ENCODE data around the gene KRT7.

Gene KRT7

GRCh38 chr12:52243856-52244614 is 11.0 kb downstream of the KRT7 start:
- TF ChIP-seq CTCF (IDR thresholded peaks at IDR 0.05; ENCODE audit: low read depth, low read length), result no peak
- DNase-seq (ENCODE audit: low read depth, low spot score), result peak; percentile 90
- in situ Hi-C loops (cut with HindIII; ENCODE audit: low sequenced_read_pairs), result no loop called here
- no peak overlapping the region for H3K4me3 ChIP-seq (ENCODE audit: low read depth, low read length)

GRCh38 chr12:52244615-52244994 is 11.6 kb downstream of the KRT7 start:
- DNase-seq (ENCODE audit: low read depth, low spot score), result no peak
- no peak for TF ChIP-seq CTCF (IDR thresholded peaks at IDR 0.05; ENCODE audit: low read depth, low read length)
- no peak overlapping the region for H3K4me3 ChIP-seq (ENCODE audit: low read depth, low read length)
- in situ Hi-C loops (cut with HindIII; ENCODE audit: low sequenced_read_pairs), result no loop called here

GRCh38 chr12:52245259-52245961 is 12.4 kb downstream of the KRT7 start:
- no peak for DNase-seq (ENCODE audit: low read depth, low spot score)
- no peak overlapping the region for H3K4me3 ChIP-seq (ENCODE audit: low read depth, low read length)
- in situ Hi-C loops (cut with HindIII; ENCODE audit: low sequenced_read_pairs), result no loop called here
- no peak for TF ChIP-seq CTCF (IDR thresholded peaks at IDR 0.05; ENCODE audit: low read depth, low read length)

- in situ Hi-C loops (cut with HindIII; ENCODE audit: low sequenced_read_pairs), result no loop called here
- H3K4me3 ChIP-seq (ENCODE audit: low read depth, low read length), result no peak overlapping the region
- DNase-seq (ENCODE audit: low read depth, low spot score), result no peak
- TF ChIP-seq CTCF (IDR thresholded peaks at IDR 0.05; ENCODE audit: low read depth, low read length), result no peak
Measured at GRCh38 chr12:52245962-52246569, 13.0 kb downstream of the KRT7 start.

GRCh38 chr12:52246720-52247621 is 13.9 kb downstream of the KRT7 start:
- no peak for DNase-seq (ENCODE audit: low read depth, low spot score)
- no peak overlapping the region for H3K4me3 ChIP-seq (ENCODE audit: low read depth, low read length)
- in situ Hi-C loops (cut with HindIII; ENCODE audit: low sequenced_read_pairs), result no loop called here
- TF ChIP-seq CTCF (IDR thresholded peaks at IDR 0.05; ENCODE audit: low read depth, low read length), result no peak

Data from astrocyte of the spinal cord (primary cell).